Stomach (tissue), 19 donors: ENCODE data around the gene EMB. TPM values are rescaled to one million over a fixed set of nuclear protein-coding genes. Genes with fewer than 3 reads are reported as not detected.
"Not testable (repeated sequence)": the region's sequence is repeated elsewhere in the genome, so short reads cannot be mapped to it uniquely, and the experiment has no call there.

Source experiments
- DNase-seq, 2 donors: peaks; one replicate each; pipeline versions ENCODE4 v3.0.0 to v3.0.0-alpha.2; 2013 to 2019
- H3K27ac ChIP-seq, 5 donors: fragments of 200-600 bp in 4 of 5; sonication (generic) in 4 of 5; one replicate each; pipeline ENCODE4 v1.5.1; 2013 to 2019; ENCODE audit warnings: mild to moderate bottlenecking in 1 of 5, moderate library complexity in 1 of 5
- H3K27me3 ChIP-seq, 3 donors: fragments of 200-600 bp; sonication (generic); one replicate each; pipeline ENCODE4 v1.5.1; 2017 to 2019; ENCODE audit warnings: mixed run types in 1 of 3
- H3K36me3 ChIP-seq, 4 donors: fragments of 200-600 bp; sonication (generic); 1 replicate in 3 of 4; 2 replicates in 1 of 4; pipeline ENCODE4 v1.5.1; 2016 to 2019
- H3K4me1 ChIP-seq, 4 donors: fragments of 200-600 bp; sonication (generic); one replicate each; pipeline ENCODE4 v1.5.1; 2016 to 2019
- H3K4me3 ChIP-seq, 4 donors: fragments of 200-600 bp; sonication (generic) in 3 of 4; one replicate each; pipeline ENCODE4 v1.5.1; 2016 to 2019; ENCODE audit warnings: mild to moderate bottlenecking in 1 of 4
- H3K9me3 ChIP-seq, 4 donors: fragments of 200-600 bp; sonication (generic); one replicate each; pipeline ENCODE4 v1.5.1; 2016 to 2019
- EP300 ChIP-seq: sonication (generic); formaldehyde crosslinking; IDR thresholded peaks from one replicate; pipeline ENCODE4 v1.6.1; 2017; ENCODE audit warnings: antibody characterized with exemption
- POLR2A ChIP-seq, 4 donors: fragments of 450-650 bp; IDR thresholded peaks; one replicate each; pipeline ENCODE4 v1.6.1; 2016; ENCODE audit warnings: antibody characterized with exemption in 4 of 4, control low read depth in 2 of 4, mild to moderate bottlenecking in 1 of 4, moderate library complexity in 1 of 4
- POLR2AphosphoS5 ChIP-seq, 3 donors: sonication (generic); formaldehyde crosslinking; IDR thresholded peaks; one replicate each; pipeline ENCODE4 v1.6.1; 2016; ENCODE audit warnings: antibody characterized with exemption in 3 of 3
- WGBS, 5 donors: extraction: QIAGEN DNeasy Blood & Tissue Kit in 3 of 5; methylation state at CpG; one replicate each; pipeline versions ENCODE4 v1.1.5 to v1.1.7; 2013 to 2018; 5-methylcytosine and 5-hydroxymethylcytosine counted together
- intact Hi-C: fragments of 100-400 bp; cut with DNase I; formaldehyde crosslinking; loops from one replicate; pipeline ENCODE4 v1.15.1; 2023; ENCODE audit warnings: low total_unique reads
- long read RNA-seq, 10 donors: transcript quantifications; one replicate each; lab custom pipeline, GENCODE V29; 2026
- polyA plus RNA-seq, 3 donors: library from polyadenylated mRNA; stranded (reverse); fragments of 200-250 nt; gene quantifications; one replicate each; pipeline ENCODE4 v1.2.3, GENCODE V29; 2013
- total RNA-seq, 5 donors: library from RNA; depleted of rRNA; stranded (reverse); fragments of >200 nt; gene quantifications; one replicate each; pipeline versions ENCODE4 v1.1.0 to v1.2.3, GENCODE V29; 2014 to 2016
- TF ChIP-seq, protein P1 (sequence below), 7 experiments: fragments of 450-650 bp in 4 of 7; fragments of 200-600 bp in 3 of 7; sonication (generic) in 3 of 7; IDR thresholded peaks; one replicate each; pipeline ENCODE4 v1.5.1; 2016 to 2019; ENCODE audit warnings: antibody characterized with exemption in 7 of 7, control low read depth in 2 of 7, mild to moderate bottlenecking in 1 of 7
- donor health status: healthy with polysubstance abuse.
- donor health status: Bipolar disorder and iron deficiency.
- donor health status: healthy.

The EMB gene, protein sequence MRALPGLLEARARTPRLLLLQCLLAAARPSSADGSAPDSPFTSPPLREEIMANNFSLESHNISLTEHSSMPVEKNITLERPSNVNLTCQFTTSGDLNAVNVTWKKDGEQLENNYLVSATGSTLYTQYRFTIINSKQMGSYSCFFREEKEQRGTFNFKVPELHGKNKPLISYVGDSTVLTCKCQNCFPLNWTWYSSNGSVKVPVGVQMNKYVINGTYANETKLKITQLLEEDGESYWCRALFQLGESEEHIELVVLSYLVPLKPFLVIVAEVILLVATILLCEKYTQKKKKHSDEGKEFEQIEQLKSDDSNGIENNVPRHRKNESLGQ
- 10 to 100 TPM in 3 of 5 donors, 1 to 10 TPM in 1, under 1 TPM in 1; 0.58 to 24.1 (median 11.9) TPM for total RNA-seq
- 1 to 10 TPM; 1.5 to 5.2 (median 3.5) TPM for polyA plus RNA-seq
- long read RNA-seq, donor 1: 0 reads
- long read RNA-seq, donor 2: 0 reads
- long read RNA-seq, donor 3, full-length matches to known transcripts: 1 of 1 reads
- long read RNA-seq, donor 3, partial matches to known transcripts: 0 of 1 reads
- long read RNA-seq, donor 3, other reads (novel, unspliced or antisense): 0 of 1 reads
- long read RNA-seq, donor 4: 0 reads
- long read RNA-seq, donor 5, full-length matches to known transcripts: 2 of 2 reads
- long read RNA-seq, donor 5, partial matches to known transcripts: 0 of 2 reads
- long read RNA-seq, donor 5, other reads (novel, unspliced or antisense): 0 of 2 reads
- long read RNA-seq, donor 6, full-length matches to known transcripts: 3 of 3 reads
- long read RNA-seq, donor 6, partial matches to known transcripts: 0 of 3 reads
- long read RNA-seq, donor 6, other reads (novel, unspliced or antisense): 0 of 3 reads
- long read RNA-seq, donor 7, full-length matches to known transcripts: 2 of 2 reads
- long read RNA-seq, donor 7, partial matches to known transcripts: 0 of 2 reads
- long read RNA-seq, donor 7, other reads (novel, unspliced or antisense): 0 of 2 reads
- long read RNA-seq, donor 8, full-length matches to known transcripts: 4 of 4 reads
- long read RNA-seq, donor 8, partial matches to known transcripts: 0 of 4 reads
- long read RNA-seq, donor 8, other reads (novel, unspliced or antisense): 0 of 4 reads
- long read RNA-seq, donor 9: 0 reads
- long read RNA-seq, donor 10, full-length matches to known transcripts: 1 of 1 reads
- long read RNA-seq, donor 10, partial matches to known transcripts: 0 of 1 reads
- long read RNA-seq, donor 10, other reads (novel, unspliced or antisense): 0 of 1 reads

DNA sequence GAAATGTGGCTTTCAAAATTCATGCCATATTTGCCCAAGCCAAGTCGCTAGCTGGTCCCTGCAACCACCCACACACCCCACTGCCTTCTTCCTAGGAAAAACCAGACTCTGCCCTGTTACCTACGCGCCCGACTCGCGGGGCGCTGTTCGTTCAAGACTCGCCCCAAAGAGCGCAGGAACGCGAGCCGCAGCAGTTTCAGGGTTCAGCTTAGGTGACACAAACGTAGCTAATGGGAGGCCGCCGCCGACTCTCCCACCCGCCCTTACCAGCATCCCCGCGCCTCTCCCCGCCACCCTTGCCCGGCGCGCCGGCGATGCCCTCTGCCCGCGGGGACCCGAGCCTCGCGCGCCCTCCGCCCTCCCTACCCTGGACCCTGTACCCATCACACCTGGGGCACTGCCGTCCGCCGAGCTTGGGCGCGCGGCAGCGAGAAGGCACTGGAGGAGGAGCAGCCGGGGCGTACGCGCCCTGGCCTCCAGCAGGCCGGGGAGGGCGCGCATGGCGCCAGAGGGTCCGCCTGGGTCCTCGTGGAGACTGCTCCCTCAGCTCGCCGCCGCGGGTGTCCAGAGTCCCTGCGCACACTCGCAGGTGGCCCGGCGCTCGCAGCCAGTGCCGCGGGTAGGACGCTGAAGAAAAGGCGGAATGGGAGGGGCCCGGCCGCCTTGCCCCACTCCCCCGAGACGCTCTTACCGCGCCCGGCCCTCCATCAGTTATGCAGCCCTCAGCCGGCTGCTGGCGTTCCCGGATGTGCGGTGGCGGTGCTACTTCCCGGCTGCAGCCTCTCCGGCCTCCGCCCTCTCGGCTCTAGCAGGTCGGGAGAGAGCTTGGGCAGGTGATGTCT lies at the start of gene EMB:
Gene EMB (minus strand): TSS at position 638 of the 842 bp plus-strand sequence. CDS start 137 bp downstream, at position 501.
- no peaks in the 10 kb centered on the region for H3K36me3 ChIP-seq
- 1% methylated on average over 21 to 80 of the region's 80 CpGs for WGBS, 5 donors
- TF ChIP-seq POLR2A (IDR thresholded peaks at IDR 0.05): no peak
- no peak for TF ChIP-seq EP300
- TF ChIP-seq, protein P1, sequence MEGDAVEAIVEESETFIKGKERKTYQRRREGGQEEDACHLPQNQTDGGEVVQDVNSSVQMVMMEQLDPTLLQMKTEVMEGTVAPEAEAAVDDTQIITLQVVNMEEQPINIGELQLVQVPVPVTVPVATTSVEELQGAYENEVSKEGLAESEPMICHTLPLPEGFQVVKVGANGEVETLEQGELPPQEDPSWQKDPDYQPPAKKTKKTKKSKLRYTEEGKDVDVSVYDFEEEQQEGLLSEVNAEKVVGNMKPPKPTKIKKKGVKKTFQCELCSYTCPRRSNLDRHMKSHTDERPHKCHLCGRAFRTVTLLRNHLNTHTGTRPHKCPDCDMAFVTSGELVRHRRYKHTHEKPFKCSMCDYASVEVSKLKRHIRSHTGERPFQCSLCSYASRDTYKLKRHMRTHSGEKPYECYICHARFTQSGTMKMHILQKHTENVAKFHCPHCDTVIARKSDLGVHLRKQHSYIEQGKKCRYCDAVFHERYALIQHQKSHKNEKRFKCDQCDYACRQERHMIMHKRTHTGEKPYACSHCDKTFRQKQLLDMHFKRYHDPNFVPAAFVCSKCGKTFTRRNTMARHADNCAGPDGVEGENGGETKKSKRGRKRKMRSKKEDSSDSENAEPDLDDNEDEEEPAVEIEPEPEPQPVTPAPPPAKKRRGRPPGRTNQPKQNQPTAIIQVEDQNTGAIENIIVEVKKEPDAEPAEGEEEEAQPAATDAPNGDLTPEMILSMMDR (IDR thresholded peaks at IDR 0.05): peak in 1 of 7 experiments; percentile 10
- peak in 1 of 3 donors; percentile 9 for TF ChIP-seq POLR2AphosphoS5 (IDR thresholded peaks at IDR 0.05)
- intact Hi-C loops: no loop called here
- peaks cover 5 to 15% (median 13%) of the 10 kb centered on the region in 4 donors for H3K4me1 ChIP-seq
- H3K9me3 ChIP-seq: no peaks in the 10 kb centered on the region
- peaks cover 0 to 18% (median 8%) of the 10 kb centered on the region in 3 donors for H3K27me3 ChIP-seq
- H3K4me3 ChIP-seq: peak within 1 kb of the TSS; percentile 48 to 75 (median 60)
- peak; percentile 66 to 83 for DNase-seq
- H3K27ac ChIP-seq: peak within 1 kb of the TSS; percentile 70 to 90 (median 74)

DNA sequence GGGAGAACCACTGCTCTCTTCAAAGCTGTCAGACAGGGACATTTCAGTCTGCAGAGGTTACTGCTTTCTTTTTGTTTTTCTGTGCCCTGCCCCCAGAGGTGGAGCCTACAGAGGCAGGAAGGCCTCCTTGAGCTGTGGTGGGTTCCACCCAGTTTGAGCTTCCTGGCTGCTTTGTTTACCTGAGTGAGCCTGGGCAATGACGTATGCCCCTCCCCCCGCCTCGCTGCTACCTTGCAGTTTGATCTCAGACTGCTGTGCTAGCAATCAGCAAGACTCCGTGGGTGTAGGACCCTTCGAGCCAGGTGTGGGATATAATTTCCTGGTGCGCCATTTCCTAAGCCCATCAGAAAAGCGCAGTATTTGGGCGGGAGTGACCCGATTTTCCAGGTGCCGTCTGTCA lies 48.4 kb upstream of the EMB start:
- 81 to 96% (median 91%) methylated on average over 10 of the region's 10 CpGs for WGBS, 5 donors
- H3K4me1 ChIP-seq, H3K36me3 ChIP-seq, intact Hi-C loops, H3K27ac ChIP-seq, H3K9me3 ChIP-seq, H3K4me3 ChIP-seq, H3K27me3 ChIP-seq: not testable (repeated sequence)
- peak in 1 of 2 donors; percentile 25 for DNase-seq

DNA sequence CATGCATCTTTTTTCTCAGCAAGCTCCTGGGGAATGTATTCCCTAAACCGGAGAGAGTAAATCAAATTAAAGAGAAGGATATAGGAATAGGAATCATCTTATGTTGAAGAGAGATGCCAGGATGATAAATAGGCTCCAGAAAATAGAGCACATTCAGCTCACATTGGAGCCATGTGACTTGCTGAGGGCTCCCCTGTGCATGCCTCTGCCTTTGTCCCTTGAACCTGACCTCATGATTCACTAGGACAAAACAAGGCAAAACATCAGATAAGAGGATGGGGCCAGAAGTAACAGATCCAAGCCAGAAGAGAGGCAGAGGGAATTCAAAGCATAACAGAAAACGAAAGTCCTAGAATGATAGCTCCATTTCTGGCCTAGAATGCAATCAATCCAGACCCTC lies 37.7 kb upstream of the EMB start:
- DNase-seq, H3K4me1 ChIP-seq, intact Hi-C loops, H3K27ac ChIP-seq, H3K27me3 ChIP-seq, H3K4me3 ChIP-seq, H3K9me3 ChIP-seq, H3K36me3 ChIP-seq: not testable (repeated sequence)
- 51 to 86% (median 82%) methylated on average over 2 of the region's 2 CpGs for WGBS, 5 donors

DNA sequence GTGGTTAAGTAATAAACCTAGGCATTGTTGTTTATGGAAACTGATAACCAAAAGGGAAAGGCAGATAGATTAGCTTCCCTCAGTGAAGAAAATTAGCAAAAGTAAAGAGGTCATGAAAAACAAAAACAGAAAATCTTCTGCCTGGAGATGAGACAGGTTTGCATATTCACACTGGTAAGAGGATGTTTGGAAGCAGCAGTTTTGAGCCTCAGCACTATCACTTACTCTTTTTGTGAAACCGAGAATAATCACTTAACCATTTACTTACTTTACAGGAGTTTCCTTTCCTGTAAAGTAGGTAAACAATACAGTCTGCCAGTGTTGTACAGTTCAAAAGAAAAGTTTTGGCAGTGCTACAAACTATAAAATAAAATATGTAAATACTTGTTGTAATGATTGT lies 35.5 kb upstream of the EMB start:
- 19 to 39% (median 34%) methylated on average over 1 of the region's 1 CpG for WGBS, 5 donors
- TF ChIP-seq EP300: no peak
- TF ChIP-seq, protein P1 (IDR thresholded peaks at IDR 0.05): no peak
- TF ChIP-seq POLR2AphosphoS5 (IDR thresholded peaks at IDR 0.05): no peak
- no peak for TF ChIP-seq POLR2A (IDR thresholded peaks at IDR 0.05)
- Histone ChIP-seq H3K27ac (no peak overlapping the region), H3K27me3 (no peaks in the 10 kb centered on the region), H3K4me1 (no peaks in the 10 kb centered on the region), H3K4me3 (no peak overlapping the region), H3K36me3 (no peaks in the 10 kb centered on the region), H3K9me3 (peaks cover 0 to 3% (median 0%) of the 10 kb centered on the region in 4 donors)
- intact Hi-C loops: no loop called here
- DNase-seq: no peak

DNA sequence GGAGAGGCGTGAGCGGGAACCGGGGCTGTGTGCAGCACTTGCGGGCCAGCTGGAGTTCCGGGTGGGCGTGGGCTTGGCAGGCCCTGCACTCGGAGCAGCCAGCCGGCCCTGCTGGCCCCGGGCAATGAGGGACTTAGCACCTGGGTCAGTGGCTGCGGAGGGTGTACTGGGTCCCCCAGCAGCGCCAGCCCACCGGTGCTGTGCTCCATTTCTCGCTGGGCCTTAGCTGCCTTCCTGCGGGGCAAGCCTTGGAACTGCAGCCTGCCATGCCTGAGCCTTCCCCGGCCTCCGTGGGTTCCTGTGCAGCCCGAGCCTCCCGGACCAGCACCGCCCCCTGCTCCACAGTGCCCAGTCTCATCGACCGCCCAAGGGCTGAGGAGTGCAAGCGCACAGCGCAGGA lies 23.9 kb upstream of the EMB start:
- H3K27me3 ChIP-seq, H3K4me1 ChIP-seq, DNase-seq, H3K36me3 ChIP-seq, intact Hi-C loops, H3K27ac ChIP-seq, H3K4me3 ChIP-seq: not testable (repeated sequence)
- peaks cover 0 to 11% (median 3%) of the 10 kb centered on the region in 4 donors for H3K9me3 ChIP-seq
- 84 to 95% (median 93%) methylated on average over 13 to 23 of the region's 23 CpGs for WGBS, 5 donors
